Measurements from ENCODE around the gene CREB3L1.
"Not testable (repeated sequence)": the region's sequence is repeated elsewhere in the genome, so short reads cannot be mapped to it uniquely, and the experiment has no call there.

Gene CREB3L1

GRCh38 chr11:46295312-46296058 is 18.0 kb downstream of the CREB3L1 start:
- peak; percentile 76 for DNase-seq
- peaks cover 15% of the 10 kb centered on the region for H3K4me1 Mint-ChIP-seq
- peak overlapping the region in 1 of 2 donors; percentile 68 for H3K27ac Mint-ChIP-seq
- peak overlapping the region; percentile 89 to 91 for H3K4me3 Mint-ChIP-seq
- no peaks in the 10 kb centered on the region for H3K9me3 Mint-ChIP-seq
- ATAC-seq: peak; percentile 95
- H3K27me3 Mint-ChIP-seq: peaks cover 38% of the 10 kb centered on the region

GRCh38 chr11:46296059-46296527 is 18.6 kb downstream of the CREB3L1 start:
- Mint-ChIP-seq H3K27me3 (peaks cover 36% of the 10 kb centered on the region), H3K4me3 (peak overlapping the region; percentile 89 to 91), H3K4me1 (peaks cover 15% of the 10 kb centered on the region), H3K27ac (no peak overlapping the region), H3K9me3 (no peaks in the 10 kb centered on the region)
- DNase-seq (no peak), ATAC-seq (peak; percentile 10)

- Mint-ChIP-seq H3K9me3 (no peaks in the 10 kb centered on the region), H3K27ac (no peak overlapping the region), H3K27me3 (peaks cover 36% of the 10 kb centered on the region), H3K4me1 (peaks cover 15% of the 10 kb centered on the region), H3K4me3 (peak overlapping the region; percentile 89 to 91)
- no peak for DNase-seq
- ATAC-seq: no peak
Observed at GRCh38 chr11:46296528-46297448, 19.3 kb downstream of the CREB3L1 start.

GRCh38 chr11:46298699-46299433 is 21.4 kb downstream of the CREB3L1 start:
- H3K27ac Mint-ChIP-seq: no peak overlapping the region
- peaks cover 15% of the 10 kb centered on the region for H3K4me1 Mint-ChIP-seq
- ATAC-seq: no peak
- peaks cover 36% of the 10 kb centered on the region for H3K27me3 Mint-ChIP-seq
- H3K9me3 Mint-ChIP-seq: no peaks in the 10 kb centered on the region
- DNase-seq: no peak
- no peak overlapping the region for H3K4me3 Mint-ChIP-seq

- peaks cover 15% of the 10 kb centered on the region for H3K4me1 Mint-ChIP-seq
- no peaks in the 10 kb centered on the region for H3K9me3 Mint-ChIP-seq
- peaks cover 36% of the 10 kb centered on the region for H3K27me3 Mint-ChIP-seq
- peak overlapping the region in 1 of 2 donors; percentile 1 for H3K27ac Mint-ChIP-seq
- DNase-seq: no peak
- H3K4me3 Mint-ChIP-seq: no peak overlapping the region
- ATAC-seq: no peak
Observed at GRCh38 chr11:46299451-46299961, 22.0 kb downstream of the CREB3L1 start.

GRCh38 chr11:46300270-46300669 is 22.8 kb downstream of the CREB3L1 start:
- Mint-ChIP-seq H3K4me3 (no peak overlapping the region), H3K4me1 (peaks cover 10% of the 10 kb centered on the region), H3K9me3 (no peaks in the 10 kb centered on the region), H3K27me3 (peaks cover 36% of the 10 kb centered on the region), H3K27ac (no peak overlapping the region)
- DNase-seq: no peak
- no peak for ATAC-seq

- ATAC-seq (no peak), DNase-seq (no peak)
- Mint-ChIP-seq H3K4me1 (peaks cover 6% of the 10 kb centered on the region), H3K27ac (no peak overlapping the region), H3K4me3 (no peak overlapping the region), H3K27me3 (peaks cover 16% of the 10 kb centered on the region), H3K9me3 (no peaks in the 10 kb centered on the region)
Observed at GRCh38 chr11:46302866-46303265, 25.4 kb downstream of the CREB3L1 start.

- H3K4me1 Mint-ChIP-seq: peaks cover 15% of the 10 kb centered on the region
- H3K9me3 Mint-ChIP-seq, H3K4me3 Mint-ChIP-seq, H3K27me3 Mint-ChIP-seq, H3K27ac Mint-ChIP-seq, ATAC-seq, DNase-seq: not testable (repeated sequence)
Observed at GRCh38 chr11:46304036-46304435, 26.6 kb downstream of the CREB3L1 start.

GRCh38 chr11:46304605-46305179 is 27.2 kb downstream of the CREB3L1 start:
- no peak for DNase-seq
- H3K27me3 Mint-ChIP-seq: peaks cover 3% of the 10 kb centered on the region
- H3K9me3 Mint-ChIP-seq: no peaks in the 10 kb centered on the region
- ATAC-seq: no peak
- no peak overlapping the region for H3K4me3 Mint-ChIP-seq
- H3K4me1 Mint-ChIP-seq: peaks cover 21% of the 10 kb centered on the region
- H3K27ac Mint-ChIP-seq: peak overlapping the region in 1 of 2 donors; percentile 20

GRCh38 chr11:46305295-46305694 is 27.8 kb downstream of the CREB3L1 start:
- Mint-ChIP-seq H3K27ac (peak overlapping the region; percentile 20 to 87), H3K4me1 (peaks cover 27% of the 10 kb centered on the region), H3K27me3 (no peaks in the 10 kb centered on the region), H3K9me3 (no peaks in the 10 kb centered on the region), H3K4me3 (no peak overlapping the region)
- no peak for DNase-seq
- peak; percentile 53 for ATAC-seq

GRCh38 chr11:46306296-46306853 is 28.9 kb downstream of the CREB3L1 start:
- no peak overlapping the region for H3K4me3 Mint-ChIP-seq
- H3K27ac Mint-ChIP-seq: peak overlapping the region in 1 of 2 donors; percentile 42
- DNase-seq (no peak), ATAC-seq (no peak)
- H3K9me3 Mint-ChIP-seq: no peaks in the 10 kb centered on the region
- peaks cover 28% of the 10 kb centered on the region for H3K4me1 Mint-ChIP-seq
- H3K27me3 Mint-ChIP-seq: no peaks in the 10 kb centered on the region

GRCh38 chr11:46307369-46307768 is 29.9 kb downstream of the CREB3L1 start:
- H3K4me1 Mint-ChIP-seq: peaks cover 28% of the 10 kb centered on the region
- H3K9me3 Mint-ChIP-seq: no peaks in the 10 kb centered on the region
- H3K27ac Mint-ChIP-seq: peak overlapping the region in 1 of 2 donors; percentile 27
- ATAC-seq (no peak), DNase-seq (no peak)
- H3K27me3 Mint-ChIP-seq: no peaks in the 10 kb centered on the region
- H3K4me3 Mint-ChIP-seq: no peak overlapping the region

GRCh38 chr11:46307785-46308341 is 30.4 kb downstream of the CREB3L1 start:
- peaks cover 28% of the 10 kb centered on the region for H3K4me1 Mint-ChIP-seq
- H3K9me3 Mint-ChIP-seq: no peaks in the 10 kb centered on the region
- H3K27me3 Mint-ChIP-seq: no peaks in the 10 kb centered on the region
- no peak overlapping the region for H3K27ac Mint-ChIP-seq
- ATAC-seq (no peak), DNase-seq (no peak)
- no peak overlapping the region for H3K4me3 Mint-ChIP-seq

GRCh38 chr11:46308631-46309419 is 31.4 kb downstream of the CREB3L1 start:
- peak; percentile 66 to 69 for DNase-seq
- ATAC-seq: peak; percentile 86
- Mint-ChIP-seq H3K4me3 (no peak overlapping the region), H3K27me3 (no peaks in the 10 kb centered on the region), H3K9me3 (no peaks in the 10 kb centered on the region), H3K27ac (no peak overlapping the region), H3K4me1 (peaks cover 28% of the 10 kb centered on the region)
